ENCODE measurements around the gene CTNNBIP1.

Gene CTNNBIP1

DNA sequence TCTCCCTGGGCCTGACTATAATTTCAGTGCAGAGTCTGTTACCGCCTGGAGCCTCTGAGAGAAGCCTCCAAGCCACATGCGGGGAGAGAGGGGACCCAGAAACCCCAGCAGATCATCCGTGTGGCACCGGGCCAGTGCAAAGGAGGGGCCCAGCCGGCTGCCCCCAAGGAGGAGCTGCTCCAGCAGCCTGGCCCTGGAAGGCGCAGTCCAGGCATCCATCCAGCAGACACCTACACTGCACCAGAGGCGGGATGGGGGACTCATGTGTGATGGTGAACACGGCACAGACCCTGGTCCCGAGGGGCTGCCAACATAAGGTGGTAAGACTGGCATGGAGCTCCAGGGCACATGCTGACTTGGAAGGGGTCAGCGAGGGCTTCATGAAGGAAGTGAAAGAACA, 46.7 kb downstream of the CTNNBIP1 start:
- ATAC-seq (ENCODE audit: insufficient read depth, low read depth) (no peak), DNase-seq (no peak)
- Histone ChIP-seq H3K27ac (ENCODE audit: low read length) (0 out of 2 replicates have a peak overlapping the region, but pooled peaks have one; percentile 32), H4K20me1 (ENCODE audit: insufficient read depth, low read length) (no peaks in the 10 kb centered on the region), H2AFZ (ENCODE audit: low read depth, low read length) (no peak overlapping the region), H3K27me3 (ENCODE audit: insufficient read depth, low read length, poor library complexity) (no peaks in the 10 kb centered on the region), H3K4me3 (ENCODE audit: low read depth in 1 of 2, low read length in 2 of 2) (no peak overlapping the region), H3K36me3 (ENCODE audit: insufficient read depth, low read length) (no peaks in the 10 kb centered on the region), H3K9ac (ENCODE audit: low read depth, low read length) (no peak overlapping the region), H3K79me2 (ENCODE audit: insufficient read depth, low read length) (no peaks in the 10 kb centered on the region), H3K4me1 (ENCODE audit: insufficient read depth, low read length) (peaks cover 4% of the 10 kb centered on the region; the same call in 1 of the 2 replicates), H3K9me3 (ENCODE audit: insufficient read depth, low read length, severe bottlenecking) (no peaks in the 10 kb centered on the region), H3K4me2 (ENCODE audit: insufficient read depth, low read length) (no peak overlapping the region)
- TF ChIP-seq, protein P1, sequence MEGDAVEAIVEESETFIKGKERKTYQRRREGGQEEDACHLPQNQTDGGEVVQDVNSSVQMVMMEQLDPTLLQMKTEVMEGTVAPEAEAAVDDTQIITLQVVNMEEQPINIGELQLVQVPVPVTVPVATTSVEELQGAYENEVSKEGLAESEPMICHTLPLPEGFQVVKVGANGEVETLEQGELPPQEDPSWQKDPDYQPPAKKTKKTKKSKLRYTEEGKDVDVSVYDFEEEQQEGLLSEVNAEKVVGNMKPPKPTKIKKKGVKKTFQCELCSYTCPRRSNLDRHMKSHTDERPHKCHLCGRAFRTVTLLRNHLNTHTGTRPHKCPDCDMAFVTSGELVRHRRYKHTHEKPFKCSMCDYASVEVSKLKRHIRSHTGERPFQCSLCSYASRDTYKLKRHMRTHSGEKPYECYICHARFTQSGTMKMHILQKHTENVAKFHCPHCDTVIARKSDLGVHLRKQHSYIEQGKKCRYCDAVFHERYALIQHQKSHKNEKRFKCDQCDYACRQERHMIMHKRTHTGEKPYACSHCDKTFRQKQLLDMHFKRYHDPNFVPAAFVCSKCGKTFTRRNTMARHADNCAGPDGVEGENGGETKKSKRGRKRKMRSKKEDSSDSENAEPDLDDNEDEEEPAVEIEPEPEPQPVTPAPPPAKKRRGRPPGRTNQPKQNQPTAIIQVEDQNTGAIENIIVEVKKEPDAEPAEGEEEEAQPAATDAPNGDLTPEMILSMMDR (IDR thresholded peaks at IDR 0.05; ENCODE audit: borderline replicate concordance, extremely low read depth, low read length, poor library complexity, severe bottlenecking), result no peak
- TF ChIP-seq EZH2 (IDR thresholded peaks at IDR 0.05; ENCODE audit: borderline replicate concordance, low read depth, low read length, severe bottlenecking), result no peak

DNA sequence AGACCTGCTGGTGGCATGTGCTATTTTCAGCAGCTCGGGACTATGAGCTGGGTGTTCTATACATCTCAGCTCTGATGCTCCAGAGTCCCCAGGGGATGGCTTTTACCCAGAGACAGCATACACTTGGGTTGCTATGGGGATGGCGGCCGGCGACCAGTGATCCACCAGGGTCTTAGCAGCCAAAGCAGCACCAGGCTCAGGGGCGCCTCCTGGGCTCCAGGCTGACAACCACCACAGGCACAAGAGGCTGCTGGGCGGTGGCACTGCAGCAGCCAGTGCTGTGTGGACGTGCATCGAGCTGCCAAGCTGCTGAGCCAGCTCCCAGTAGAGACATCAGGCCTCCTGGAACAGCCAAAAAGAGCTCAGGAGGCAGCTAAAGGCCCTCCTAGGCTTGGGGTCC, 48.7 kb downstream of the CTNNBIP1 start:
- DNase-seq (peak; percentile 17), ATAC-seq (ENCODE audit: insufficient read depth, low read depth) (peak; percentile 24; the same call in 1 of the 3 replicates)
- no peaks in the 10 kb centered on the region for H3K4me1 ChIP-seq (ENCODE audit: insufficient read depth, low read length)

DNA sequence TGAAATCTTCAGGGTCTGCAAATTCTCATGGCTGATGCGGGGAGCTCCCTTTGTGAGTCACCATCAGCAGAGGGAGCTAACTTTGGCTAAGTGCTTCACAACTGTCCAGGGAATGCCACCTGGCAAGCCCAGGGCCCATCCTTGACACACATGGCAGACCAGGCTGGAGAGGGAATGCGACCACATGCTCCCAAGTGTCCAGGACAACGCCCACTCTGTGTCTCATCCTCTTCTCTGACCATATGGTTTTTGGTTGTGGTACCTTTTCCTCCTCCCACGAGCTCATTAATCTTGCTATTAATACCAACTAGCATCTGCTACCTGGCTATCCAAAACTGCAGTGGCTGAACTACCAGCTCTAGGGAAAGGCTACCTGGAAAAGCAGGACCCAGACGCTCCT, 49.2 kb downstream of the CTNNBIP1 start:
- Histone ChIP-seq H3K27me3 (ENCODE audit: insufficient read depth, low read length, poor library complexity) (no peaks in the 10 kb centered on the region), H2AFZ (ENCODE audit: low read depth, low read length) (no peak overlapping the region), H3K4me2 (ENCODE audit: insufficient read depth, low read length) (no peak overlapping the region), H3K36me3 (ENCODE audit: insufficient read depth, low read length) (no peaks in the 10 kb centered on the region), H3K9me3 (ENCODE audit: insufficient read depth, low read length, severe bottlenecking) (no peaks in the 10 kb centered on the region), H3K9ac (ENCODE audit: low read depth, low read length) (no peak overlapping the region), H4K20me1 (ENCODE audit: insufficient read depth, low read length) (no peaks in the 10 kb centered on the region), H3K79me2 (ENCODE audit: insufficient read depth, low read length) (no peaks in the 10 kb centered on the region), H3K4me1 (ENCODE audit: insufficient read depth, low read length) (no peaks in the 10 kb centered on the region), H3K4me3 (ENCODE audit: low read depth in 1 of 2, low read length in 2 of 2) (no peak overlapping the region), H3K27ac (ENCODE audit: low read length) (no peak overlapping the region)
- DNase-seq, result no peak
- no peak for ATAC-seq (ENCODE audit: insufficient read depth, low read depth)
- TF ChIP-seq, protein P1 (IDR thresholded peaks at IDR 0.05; ENCODE audit: borderline replicate concordance, extremely low read depth, low read length, poor library complexity, severe bottlenecking), result no peak
- TF ChIP-seq EZH2 (IDR thresholded peaks at IDR 0.05; ENCODE audit: borderline replicate concordance, low read depth, low read length, severe bottlenecking), result no peak

More for the DNA sequence above, 48.7 kb downstream of the CTNNBIP1 start:
- Histone ChIP-seq H3K9ac (ENCODE audit: low read depth, low read length) (no peak overlapping the region), H2AFZ (ENCODE audit: low read depth, low read length) (no peak overlapping the region), H3K9me3 (ENCODE audit: insufficient read depth, low read length, severe bottlenecking) (no peaks in the 10 kb centered on the region), H3K4me2 (ENCODE audit: insufficient read depth, low read length) (no peak overlapping the region), H3K4me3 (ENCODE audit: low read depth in 1 of 2, low read length in 2 of 2) (no peak overlapping the region), H3K36me3 (ENCODE audit: insufficient read depth, low read length) (no peaks in the 10 kb centered on the region), H4K20me1 (ENCODE audit: insufficient read depth, low read length) (no peaks in the 10 kb centered on the region), H3K27me3 (ENCODE audit: insufficient read depth, low read length, poor library complexity) (no peaks in the 10 kb centered on the region), H3K27ac (ENCODE audit: low read length) (no peak overlapping the region), H3K79me2 (ENCODE audit: insufficient read depth, low read length) (no peaks in the 10 kb centered on the region)
- TF ChIP-seq, protein P1 (IDR thresholded peaks at IDR 0.05; ENCODE audit: borderline replicate concordance, extremely low read depth, low read length, poor library complexity, severe bottlenecking), result peak; percentile 7
- TF ChIP-seq EZH2 (IDR thresholded peaks at IDR 0.05; ENCODE audit: borderline replicate concordance, low read depth, low read length, severe bottlenecking), result no peak
